GM21619 (cell line): Measurements from ENCODE around the gene SEMA3B.
A peak's percentile ranks its signal among the peaks of the same experiment; 100 is the strongest.
"Not testable (repeated sequence)": the region's sequence is repeated elsewhere in the genome, so short reads cannot be mapped to it uniquely, and the experiment has no call there.

Source experiments
- ATAC-seq: cut with Tn5 transposase; IDR thresholded peaks from one replicate; pipeline ENCODE4 v1.9.1; 2021; ENCODE audit not compliant: unreplicated experiment

SEMA3B gene

GRCh38 chr3:50258029-50258680 is 10.8 kb upstream of the SEMA3B start:
- no peak for ATAC-seq

DNA sequence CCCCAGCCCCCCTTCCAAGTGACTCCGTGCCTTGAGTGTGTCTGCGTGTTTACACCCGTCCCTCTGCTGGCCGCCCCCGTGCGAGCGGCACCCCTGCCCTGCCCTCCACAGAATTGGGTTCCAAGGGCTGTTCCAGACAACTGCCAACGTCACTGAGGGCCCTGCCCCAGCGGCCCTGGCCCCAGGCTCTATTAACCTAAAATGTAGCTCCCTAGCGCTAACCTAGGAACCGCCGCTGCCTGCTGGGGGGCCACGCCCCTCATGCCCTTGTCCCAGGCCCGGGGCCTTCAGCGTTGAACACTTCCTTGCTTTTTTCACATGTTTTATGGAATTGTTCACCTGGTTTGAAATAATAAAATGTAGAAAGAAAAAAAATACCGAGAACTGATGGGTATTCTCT is 10.0 kb upstream of the SEMA3B start:
- no peak for ATAC-seq

DNA sequence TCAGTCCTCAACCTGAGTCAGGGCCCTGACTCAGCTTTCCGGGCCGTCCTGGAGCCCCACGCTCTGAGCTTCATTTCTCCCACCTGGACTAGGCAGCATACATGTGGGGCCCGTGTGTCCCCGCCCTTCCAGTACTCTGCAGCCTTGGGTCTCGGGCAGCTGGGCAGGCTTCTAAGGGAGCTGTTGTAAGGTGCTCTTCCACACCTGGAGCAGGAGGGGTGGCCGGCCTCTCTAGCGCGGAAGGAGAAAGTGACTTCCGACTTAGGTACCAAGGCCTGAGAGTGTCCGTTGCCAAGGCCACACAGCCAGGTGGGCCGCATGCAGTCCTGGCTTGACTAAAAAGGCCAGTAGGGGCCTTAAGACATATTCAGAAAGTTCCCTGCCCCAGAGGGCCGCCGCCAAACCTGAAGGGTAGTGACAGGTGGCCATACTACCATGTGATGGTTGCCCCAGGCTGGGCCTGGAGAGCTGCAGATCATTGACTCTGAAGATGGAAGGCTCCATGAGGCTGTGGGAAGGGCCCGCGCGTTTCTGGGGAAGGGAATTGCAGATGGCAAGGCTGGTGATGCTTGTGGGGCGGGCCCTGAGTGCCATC is 9.4 kb upstream of the SEMA3B start:
- ATAC-seq: peak; percentile 8

GRCh38 chr3:50260027-50260941 is 8.7 kb upstream of the SEMA3B start:
- ATAC-seq: peak; percentile 77

DNA sequence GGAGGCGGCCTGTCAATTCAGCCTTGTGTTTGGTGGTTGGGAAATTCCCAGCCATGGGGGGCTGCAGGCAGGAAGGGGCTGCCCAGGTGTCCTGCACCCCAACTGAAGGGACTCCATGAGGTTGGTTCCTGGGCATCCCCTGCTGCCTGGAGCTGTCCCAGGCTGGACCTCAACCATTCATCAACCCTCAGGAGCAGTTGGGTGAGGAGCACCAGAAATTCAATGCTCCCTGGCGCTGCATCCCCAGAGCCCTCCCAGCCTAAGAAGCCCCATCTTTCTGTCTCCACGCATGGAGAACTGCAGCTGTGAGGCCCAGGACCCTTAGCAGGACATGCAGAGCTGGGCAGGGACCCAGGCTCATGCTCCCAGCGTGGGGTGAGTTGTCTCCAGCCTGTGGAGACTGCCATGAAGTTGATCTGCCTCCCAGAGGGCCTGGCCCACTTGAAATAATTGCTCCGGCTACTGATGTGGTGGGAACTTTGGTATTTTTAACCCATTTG is 8.0 kb upstream of the SEMA3B start:
- ATAC-seq: no peak

DNA sequence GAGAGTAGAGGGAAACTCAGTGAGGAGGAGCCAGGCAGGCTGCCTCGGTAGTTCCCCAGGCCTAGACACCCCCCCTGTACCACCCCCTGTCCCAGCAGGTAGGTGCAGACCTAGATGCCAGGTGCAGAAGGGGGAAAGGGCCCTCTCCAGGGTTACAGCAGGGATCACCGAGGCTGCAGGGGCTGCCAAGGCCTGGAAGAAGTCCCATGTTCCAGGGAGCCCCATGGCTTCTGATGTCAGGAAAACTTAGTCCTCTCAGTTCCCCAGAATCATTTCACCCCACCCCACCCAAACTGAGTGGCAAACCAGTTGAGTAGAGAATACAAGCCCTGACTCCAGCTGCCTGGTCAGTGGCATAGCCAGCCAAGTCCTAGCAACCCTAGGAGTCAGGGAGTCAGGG is 7.4 kb upstream of the SEMA3B start:
- no peak for ATAC-seq

GRCh38 chr3:50262200-50262599 is 6.7 kb upstream of the SEMA3B start:
- ATAC-seq: not testable (repeated sequence)

GRCh38 chr3:50262778-50263177 is 6.2 kb upstream of the SEMA3B start:
- no peak for ATAC-seq

DNA sequence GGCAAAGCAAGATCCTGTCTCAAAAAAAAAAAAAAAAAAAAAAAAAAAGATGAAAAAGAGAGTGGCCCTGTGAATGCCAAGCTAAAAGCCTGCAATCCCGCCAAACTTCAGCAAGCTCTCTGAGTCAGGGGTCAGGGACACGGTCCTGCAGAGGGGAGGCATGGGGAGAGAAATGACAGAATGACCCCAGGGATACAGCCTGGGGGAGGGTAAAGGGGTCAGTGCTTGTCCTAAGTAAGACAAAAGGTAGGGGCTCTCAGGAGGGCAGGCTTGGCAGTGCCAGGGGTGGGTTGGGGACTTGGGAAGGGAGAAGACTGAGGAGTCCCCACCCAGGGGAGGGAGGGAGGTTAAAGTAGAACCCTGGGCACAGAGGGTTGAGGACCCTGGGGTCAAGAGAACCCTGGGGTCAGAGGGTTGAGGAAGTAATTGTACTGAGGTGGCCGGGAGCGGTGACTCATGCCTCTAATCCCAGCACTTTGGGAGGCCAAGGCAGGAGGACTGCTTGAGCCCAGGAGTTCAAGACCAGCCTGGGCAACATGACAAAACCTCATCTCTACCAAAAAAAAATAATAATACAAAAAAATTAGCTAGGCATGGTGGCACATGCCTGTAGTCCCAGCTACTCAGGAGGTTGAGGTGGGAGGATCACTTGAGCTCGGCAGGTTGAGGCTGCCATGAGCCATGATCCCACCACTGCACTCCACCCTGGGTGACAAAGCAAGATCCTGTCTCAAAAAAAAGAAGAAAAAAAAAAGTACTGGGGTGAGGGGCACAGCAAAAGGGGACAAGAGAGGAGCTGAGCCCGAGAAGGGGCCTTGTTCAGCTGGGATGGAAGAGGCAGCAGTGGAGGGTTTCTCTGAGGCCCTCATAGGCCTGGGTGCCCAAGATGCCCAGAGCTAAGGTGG is 5.2 kb upstream of the SEMA3B start:
- ATAC-seq: no peak

DNA sequence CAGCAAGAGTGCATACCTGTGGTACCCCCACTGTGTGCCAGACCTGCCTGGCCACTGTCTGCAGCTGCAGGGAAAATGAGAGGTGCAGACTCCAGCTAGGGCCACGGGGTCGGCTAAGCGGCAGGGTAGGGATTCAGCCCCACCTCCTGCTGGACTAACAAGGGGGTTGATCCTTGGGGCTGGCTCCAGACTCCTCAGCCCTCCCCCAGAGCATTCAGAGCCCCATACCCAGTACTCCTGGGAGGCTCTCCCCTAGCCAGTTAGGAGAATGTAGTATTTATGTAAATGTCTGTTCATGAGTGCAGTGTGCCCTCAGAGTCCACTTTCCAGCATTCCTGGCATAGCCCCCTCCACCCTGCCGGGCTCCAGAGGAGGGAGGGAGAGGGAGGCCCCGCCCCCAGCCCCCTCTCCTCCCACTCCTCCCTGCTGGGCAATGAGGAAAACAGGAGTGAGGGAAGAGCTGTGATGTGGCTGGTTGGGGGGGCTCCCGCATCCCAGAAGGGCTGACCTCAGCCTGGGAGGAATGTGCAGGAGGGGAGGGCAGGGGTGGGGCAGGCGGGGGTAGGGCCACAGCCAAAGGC is 4.5 kb upstream of the SEMA3B start:
- ATAC-seq: no peak

DNA sequence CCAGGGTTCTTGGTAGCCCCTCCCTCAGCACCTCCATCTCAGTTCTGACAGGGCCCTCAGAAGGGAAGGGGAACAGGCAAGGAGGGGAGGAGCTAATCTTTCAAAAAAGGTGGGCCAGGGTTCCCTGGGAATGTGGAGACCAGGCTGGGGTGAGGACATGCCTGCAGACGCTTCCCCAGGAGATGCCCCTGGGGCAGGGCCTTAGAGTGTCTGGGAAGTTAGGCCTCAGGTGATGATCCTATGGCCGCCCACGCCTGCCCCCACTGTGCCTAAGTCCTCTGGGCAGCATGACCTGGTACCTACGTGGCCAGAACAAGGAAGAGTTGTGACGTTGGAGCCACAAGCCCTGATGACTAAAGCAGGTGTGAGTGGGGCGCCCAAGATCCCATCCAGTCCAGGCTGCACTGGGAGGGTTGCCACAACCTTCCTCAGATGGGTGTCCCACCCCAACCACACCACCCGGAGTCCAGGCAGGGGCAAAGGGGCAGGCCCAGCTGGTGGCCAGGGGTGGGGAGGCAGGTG is 3.9 kb upstream of the SEMA3B start:
- ATAC-seq: no peak

- no peak for ATAC-seq
Observed at GRCh38 chr3:50265571-50265970, 3.4 kb upstream of the SEMA3B start.

DNA sequence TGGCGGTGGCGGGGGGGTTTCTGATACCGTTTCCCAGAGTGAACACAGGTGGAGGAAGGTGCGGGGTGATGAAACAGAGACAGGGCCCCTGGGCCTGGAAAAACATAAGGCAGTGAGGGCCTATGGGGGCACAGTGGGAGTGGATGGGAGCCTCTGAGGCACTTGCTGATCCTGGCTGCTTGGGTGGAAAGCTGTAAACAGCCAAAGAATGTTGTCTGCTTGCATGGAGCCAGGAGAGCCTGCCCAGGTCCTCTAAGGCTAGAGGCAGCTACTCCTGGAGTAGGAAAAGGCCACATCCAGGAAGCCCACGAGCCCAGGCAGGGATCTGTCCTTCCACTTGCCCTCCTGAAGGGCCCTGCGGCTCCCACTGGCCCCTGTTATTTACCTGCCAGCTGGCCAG is 2.9 kb upstream of the SEMA3B start:
- no peak for ATAC-seq

DNA sequence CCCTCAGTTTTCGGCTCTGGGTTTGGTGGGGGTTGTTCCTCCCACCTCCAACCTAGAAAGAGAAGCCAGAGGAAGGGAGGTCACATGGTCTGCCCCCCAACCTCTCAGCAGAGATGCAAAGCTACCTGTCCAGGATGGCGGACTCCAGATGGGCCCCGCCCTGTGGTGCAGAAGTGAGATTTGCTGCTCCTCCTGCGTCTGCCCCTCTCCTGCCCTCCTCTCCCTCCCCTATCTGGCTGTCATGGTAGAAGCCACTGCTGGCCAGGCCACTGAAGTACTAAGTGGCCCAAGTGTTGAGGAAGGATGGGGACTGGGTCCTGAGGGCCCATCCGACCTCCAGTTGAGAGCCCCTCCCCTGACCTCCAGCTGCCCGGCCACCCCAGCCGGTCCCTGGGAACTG is 2.1 kb upstream of the SEMA3B start:
- ATAC-seq: no peak

DNA sequence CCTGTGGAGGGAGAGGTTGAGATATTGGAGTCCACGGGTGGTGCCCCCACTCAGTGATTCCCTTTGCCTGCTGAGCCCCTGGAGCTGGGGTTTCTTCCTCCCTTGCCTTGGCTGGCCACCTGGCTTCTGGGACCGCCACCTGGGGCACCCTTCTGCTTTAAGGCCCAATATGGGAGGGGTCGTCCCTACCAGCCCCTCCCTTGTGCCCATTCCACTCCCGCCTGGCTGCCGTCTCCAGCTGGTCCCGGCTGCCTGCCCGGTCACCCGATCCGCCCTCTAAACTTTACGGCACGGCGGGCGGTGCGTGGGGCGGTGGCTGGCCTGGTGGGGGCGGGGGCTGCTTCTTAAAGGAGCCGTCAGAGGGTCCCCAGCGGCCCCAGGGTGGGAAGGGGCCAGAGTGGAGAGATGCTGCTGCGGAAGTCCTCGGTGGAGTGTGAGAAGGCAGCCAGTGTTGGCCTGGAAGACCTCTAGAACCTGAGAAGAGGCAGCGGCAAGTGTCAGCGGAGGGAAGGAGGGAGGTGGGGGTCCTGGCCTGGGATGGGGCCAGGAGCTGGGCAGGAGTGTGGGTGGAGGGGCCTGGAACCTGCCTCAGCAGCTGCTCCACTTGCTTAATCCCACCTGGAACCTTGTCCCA is 1.6 kb upstream of the SEMA3B start:
- ATAC-seq: no peak

- no peak for ATAC-seq
Observed at GRCh38 chr3:50268276-50268675, 671 bp upstream of the SEMA3B start.

DNA sequence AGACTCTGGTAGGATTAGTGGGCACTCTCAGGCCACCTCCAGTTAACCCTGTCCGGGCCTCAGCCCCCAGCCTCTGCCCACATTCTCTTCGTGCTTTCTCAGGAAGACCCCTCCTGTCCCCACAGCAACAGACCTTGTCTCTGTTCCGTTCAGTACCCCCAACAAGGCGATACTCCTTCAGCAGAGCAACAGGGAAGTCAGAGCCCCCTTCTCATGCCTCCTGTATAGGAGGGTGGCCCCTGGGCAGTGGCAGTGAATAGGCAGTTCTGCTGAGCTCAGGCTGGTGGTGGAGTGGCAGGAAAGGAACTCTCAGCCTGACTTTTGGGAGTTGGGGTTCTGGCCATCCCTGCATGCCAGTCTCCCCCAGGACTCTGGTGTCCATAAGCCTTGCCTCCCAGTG is 513 bp downstream of the SEMA3B start:
- ATAC-seq: no peak

DNA sequence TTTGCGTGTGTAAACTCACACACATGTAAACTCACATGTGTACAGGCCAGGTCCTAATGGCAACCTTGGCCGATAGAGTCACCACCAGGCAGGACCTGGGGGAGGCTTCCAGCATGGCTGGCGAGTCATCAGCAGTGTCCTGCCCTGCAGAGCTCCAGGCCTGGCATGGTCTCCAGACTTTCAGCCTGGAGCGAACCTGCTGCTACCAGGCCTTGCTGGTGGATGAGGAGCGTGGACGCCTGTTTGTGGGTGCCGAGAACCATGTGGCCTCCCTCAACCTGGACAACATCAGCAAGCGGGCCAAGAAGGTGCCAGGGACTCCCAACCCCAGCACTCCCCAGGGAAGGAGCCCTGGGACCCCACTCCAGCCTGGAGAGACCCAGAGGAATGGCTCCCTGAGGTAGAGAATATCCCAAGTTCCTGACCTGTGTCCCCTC is 1.0 kb downstream of the SEMA3B start:
- ATAC-seq: no peak

DNA sequence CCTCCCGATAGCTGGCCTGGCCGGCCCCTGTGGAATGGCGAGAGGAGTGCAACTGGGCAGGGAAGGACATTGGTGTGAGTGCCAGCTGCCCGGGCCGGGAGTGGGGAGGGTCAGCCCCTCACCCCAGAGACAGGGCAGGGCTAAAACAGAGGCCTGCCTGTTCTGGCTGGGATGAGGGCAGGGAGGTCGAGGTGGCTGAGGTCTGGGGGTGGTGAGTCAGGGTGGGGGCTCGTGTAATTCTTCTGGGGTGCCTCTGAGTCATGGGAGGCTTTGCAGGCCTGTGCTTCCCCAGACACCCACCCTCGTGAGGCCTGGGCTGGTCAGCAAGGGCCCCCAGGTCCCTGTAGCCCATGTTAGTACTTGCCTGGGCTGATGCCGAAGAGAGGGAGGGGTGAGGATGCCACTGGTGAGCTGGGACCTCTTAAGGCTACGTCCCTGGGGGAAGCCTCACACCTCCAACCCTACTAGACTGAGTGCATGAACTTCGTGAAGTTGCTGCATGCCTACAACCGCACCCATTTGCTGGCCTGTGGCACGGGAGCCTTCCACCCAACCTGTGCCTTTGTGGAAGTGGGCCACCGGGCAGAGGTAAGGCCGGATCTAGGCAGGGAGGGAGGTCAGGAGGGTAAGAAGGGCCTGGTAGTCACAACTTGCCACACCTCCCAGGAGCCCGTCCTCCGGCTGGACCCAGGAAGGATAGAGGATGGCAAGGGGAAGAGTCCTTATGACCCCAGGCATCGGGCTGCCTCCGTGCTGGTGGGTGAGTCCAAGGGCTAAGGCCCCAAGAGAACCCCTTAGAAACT is 1.7 kb downstream of the SEMA3B start:
- ATAC-seq: no peak
